HG02759 (cell line): ENCODE results near the gene TRPV5.

Experiments used
- ATAC-seq: cut with Tn5 transposase; IDR thresholded peaks from one replicate; pipeline ENCODE4 v1.9.1; 2021; ENCODE audit warnings: mild to moderate bottlenecking, moderate library complexity; ENCODE audit not compliant: unreplicated experiment

TRPV5 gene

DNA sequence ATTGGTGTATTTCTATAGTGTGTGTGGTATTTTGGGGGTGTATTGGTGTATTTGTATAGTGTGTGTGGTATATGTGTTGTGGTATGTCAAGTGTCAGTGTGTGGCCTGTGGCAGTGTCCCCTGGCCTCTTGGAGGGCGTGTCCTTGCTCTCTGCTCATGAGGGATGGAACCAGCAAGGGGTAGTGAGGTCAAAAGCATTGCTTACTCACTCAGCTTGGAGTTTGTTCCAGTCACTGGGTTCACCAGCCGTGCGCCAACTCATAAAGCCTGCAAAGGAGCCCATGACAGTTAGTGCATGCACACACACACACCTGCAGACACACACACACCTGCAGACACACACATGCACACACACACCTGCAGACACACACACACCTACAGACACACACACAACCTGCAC lies 43.7 kb downstream of the TRPV5 start:
- no peak for ATAC-seq

DNA sequence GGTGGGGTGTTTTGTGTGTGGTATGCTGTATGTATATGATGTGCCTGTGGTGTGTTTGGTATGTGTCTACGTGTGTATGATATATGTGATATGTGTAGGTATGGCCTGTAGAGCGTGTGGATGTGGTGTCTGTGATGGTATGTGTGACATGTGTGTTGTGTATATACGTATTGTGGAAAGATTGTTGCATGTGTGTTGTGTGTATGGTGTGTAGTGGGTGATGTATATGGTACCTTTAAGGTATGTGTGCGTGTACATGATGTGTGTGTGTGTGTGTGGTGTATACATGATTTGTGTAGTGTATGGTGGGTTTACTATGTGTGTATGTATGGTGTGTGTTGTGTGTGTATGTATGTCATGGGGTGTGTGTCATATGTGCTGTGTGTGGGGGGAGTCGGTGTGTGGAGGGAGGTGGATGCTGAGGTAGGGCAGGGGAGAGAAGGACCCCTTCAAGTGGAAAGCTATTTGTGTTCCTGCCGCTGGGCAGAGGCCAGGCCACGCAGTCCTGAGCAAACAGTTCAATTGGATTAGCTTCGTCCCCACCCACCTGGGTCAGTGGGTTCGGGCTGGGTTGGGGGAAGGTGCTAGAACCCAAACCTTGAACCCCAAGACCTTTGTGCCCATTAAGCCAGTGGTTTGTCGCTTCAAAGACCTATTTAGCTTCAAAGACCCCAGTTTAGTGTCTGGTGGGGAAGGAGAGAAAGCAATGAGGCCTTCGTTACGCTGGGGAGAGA lies 46.1 kb downstream of the TRPV5 start:
- no peak for ATAC-seq

DNA sequence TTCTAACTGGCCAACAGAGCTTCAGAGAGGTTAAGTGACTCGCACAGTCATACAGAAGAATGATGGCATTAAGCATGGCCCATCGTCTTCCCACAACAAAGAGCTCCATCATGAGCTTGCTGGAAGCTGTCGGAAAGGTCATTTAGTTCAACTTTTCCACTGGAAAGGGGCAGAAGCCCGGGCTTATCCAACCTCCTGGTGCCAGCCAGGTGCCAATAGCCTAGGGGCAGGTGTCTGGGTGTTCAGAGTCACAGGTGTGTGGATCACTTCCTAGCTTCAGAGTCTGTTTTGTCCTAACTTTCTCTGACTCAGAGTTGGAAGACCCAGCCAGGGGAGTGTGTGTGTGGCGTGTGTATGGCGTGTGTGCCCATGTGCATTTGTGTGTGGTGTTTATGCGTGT lies 46.7 kb downstream of the TRPV5 start:
- ATAC-seq: no peak

DNA sequence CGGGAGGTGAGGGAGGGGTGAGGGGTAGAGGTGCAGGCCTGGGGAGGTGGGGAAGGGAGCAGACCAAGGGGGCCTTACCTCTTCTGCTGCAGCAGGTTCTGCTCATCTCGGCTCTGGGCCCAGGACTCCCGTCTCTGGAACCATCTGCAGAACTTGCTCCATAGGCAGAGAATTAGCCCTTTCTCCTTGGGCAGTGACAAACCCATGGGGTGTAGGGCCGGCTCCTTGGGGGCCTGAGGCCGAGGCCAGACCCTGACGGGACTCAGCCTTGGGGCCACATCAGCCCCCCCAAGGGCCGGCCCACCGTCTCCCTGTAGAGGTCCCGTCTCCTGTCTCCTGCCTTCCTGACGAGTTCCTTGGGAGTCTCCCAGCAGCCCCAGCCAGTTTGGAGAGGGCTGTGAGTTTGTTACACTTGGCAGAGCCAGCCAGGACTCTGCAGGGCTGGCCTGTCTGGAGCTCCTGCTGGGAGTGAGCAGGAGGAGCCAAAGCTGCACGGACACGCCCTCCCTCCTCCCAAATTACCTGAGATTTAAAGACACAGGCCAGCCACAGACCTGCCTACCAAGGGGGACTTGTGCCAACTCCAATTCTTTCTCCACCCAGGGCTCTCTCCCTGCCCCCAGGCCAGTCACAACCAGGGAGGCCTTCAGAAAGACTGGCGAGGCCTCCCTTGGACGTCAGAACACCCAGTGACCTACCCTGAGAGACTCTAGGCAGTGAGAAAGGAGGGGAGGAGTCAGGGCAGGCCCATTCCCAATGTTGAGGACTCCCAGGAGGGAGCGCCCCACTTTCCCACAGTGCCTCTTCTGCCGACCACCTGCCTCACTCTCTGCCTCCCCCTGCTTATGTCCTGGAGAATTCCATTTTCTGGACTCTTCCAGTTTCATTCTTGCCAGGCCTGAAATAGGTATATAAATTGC lies 48.0 kb downstream of the TRPV5 start, which contains the start of gene TRPV6:
TRPV6 (minus strand) TSS at position 435 of the 920 bp plus-strand sequence.
- ATAC-seq: no peak

DNA sequence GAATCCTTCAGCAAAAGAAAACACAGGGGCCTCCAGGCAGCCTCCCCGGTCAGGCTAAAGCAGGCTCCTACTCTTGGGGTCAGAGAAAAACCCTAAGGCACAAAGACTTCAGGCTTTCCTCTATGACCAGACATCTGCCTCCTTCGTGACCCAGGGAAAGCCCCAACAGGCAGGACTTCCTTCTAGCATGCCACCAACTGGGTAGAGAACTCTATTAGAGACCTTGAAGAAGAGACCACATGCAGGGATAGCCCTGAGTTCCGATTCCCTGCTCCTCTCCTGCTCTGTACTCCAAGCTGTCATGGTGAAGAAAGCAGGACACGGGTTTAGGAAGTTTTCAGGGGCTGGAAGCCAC lies 49.3 kb downstream of the TRPV5 start:
- no peak for ATAC-seq

DNA sequence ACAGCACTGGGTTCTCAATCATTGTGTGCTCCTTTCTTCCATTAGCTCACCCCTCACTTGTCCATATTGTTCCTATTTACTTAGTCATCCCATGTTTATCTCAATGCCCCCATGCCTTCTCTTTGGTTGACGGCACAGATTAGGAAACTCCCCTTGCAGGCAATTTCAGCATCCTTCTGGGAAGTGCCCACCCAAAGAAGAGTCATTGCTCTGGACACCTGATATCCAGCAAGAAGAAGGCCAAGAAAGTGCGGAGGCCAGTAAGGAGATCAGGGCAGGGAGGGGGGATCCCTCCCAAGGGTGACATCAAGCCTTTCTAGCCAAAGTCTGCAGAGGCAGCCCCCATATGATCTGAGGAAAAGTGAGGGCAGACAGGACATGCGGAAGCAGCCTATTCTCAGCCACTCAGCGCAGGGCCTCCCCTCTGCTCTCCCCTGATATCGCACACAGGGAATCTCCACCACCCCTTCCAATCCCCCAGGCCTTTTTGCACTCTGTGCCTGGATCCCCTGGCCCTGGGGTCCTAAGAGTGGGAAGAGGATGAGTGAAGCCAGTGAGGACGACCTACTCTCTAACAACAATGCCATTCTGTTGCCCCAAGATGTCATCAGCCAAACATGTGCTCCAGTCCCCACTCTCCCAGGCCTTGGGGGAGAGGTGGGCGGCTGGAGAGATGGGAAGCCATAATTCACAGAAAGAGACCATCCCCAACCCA lies 49.8 kb downstream of the TRPV5 start:
- ATAC-seq: no peak

DNA sequence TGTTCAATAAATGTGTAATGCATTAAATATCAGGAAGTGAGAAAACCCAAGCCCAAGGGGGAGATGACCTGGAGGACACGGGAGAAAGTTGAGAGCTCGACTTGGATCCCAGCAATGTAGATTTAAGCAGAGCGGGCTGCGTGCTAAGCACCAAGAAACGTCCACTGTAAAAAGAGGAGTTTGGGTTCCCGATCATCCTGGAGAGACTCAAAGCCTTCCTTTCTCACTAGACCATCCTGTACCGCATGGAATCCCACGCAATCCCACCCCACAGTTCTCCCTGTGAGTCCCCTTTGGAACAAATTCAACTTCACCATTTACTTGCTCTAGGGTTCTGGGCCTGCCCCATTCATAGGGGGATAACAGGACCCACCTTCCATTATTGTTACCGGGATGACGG lies 50.4 kb downstream of the TRPV5 start:
- ATAC-seq: no peak

DNA sequence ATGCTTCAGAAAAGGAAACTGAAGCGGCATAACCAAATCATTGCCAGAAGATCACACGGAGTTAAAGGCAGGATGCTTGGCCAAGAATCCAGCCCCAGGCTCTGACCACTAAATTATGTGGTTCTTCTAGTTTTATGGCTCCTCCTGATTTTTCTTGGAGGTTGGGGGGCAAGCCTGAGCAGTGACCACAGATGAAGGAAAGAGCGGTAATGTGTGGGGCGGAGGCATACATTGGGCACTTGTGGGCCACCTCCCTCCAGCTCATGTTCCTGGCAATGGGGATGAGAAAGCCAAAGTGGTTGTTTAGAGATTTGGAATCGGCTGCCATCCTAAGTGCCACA lies 51.2 kb downstream of the TRPV5 start:
- no peak for ATAC-seq

DNA sequence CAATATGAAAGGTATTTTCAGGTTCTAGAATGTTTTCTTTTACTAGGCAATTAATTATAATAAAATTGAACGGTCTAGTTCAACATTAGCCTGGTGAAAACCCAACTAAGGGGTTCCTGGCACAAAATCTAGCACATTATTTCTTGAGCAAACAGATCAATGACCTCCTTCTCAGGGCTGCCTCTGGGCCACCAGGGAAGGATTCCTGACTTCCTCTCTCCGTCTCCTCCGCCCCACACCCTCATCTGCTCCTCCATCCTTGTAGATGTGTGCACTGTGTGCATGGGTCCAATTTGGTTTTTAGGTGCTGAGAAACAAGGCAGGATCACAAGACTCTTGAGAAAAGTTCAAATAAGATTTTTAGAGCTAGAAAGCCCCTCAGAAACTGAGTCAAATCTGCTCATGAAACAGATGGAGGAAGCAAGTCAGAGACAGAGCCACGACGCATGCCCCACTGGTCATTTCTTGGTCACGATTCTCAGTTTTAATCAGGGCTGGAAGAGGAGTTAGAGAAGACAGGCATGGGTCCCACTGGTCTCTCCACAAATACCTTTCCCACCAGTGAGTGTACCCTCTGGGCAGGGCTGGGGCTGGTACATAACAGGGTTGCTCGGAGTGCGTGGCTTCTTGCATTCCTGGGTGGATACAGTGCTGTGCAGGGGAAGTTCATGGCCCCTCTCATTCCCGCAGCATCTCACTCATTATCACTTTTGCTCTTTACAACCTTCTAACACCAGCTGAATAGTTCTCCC lies 51.8 kb downstream of the TRPV5 start:
- ATAC-seq: peak; percentile 53

DNA sequence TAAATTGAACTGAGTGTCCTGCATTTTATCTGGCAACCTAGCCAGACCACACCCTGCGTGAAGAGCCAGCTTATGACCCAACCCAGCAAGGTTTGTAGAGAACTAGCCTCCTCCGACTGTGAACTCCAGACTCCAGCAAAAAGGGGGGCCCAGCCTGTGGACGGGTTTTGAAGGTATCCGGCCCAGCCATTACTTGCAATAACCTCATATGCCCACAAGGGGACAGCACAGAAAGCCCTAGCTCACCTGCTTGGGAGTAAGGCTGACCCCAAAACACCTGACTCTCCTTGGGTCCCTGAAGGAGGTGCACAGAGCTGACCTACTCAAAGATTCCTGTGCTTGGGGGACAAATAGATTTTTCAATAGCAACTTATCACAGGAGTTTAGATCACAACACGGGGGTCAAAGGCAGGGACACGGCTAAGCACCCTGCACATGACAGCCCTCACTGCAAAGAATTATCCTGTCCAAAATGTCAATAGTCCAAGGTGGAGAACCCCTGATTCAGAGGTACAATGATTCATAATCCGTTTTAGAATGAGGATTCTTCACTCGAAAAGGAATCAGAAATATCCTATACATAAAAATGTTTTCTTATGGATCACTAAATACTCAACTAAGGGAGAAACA lies 52.6 kb downstream of the TRPV5 start:
- peak; percentile 58 for ATAC-seq

DNA sequence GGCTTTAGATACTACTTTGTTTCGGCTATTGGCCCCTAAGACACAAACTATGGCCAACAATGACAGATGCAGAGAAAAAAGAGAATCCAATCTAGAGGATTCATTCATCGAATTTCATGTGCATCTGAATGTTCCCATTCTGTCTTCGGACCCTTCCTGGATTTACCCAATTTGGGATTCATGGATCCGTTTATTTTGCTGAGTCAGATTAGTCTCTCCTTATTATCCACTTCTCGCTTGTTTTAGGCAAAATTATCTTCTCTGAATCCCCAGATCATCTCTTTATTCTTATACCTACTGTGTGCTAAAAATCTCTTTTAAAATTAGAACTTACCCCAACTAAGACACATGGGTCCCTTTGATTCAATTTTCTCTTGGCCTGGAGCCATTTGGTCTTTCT lies 54.5 kb downstream of the TRPV5 start:
- no peak for ATAC-seq

DNA sequence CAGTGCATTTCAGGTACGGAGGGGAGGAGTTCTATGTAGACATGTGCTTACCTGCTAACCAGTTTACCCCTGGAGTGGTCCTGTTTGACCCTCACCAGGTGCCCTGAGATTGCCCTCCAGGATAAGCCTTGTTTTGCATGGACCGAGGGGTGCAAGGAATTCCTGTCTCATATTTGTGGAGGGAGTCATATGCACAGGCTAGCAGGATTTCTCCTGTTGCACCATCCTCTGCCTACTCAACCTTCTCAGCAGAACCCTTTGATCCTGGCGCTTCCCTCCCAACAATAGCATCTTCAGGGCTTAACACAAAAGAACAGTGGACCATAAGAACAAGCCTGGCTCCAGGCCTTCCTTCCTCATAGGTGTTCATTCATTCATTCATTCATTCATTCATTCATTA lies 55.2 kb downstream of the TRPV5 start:
- ATAC-seq: no peak

DNA sequence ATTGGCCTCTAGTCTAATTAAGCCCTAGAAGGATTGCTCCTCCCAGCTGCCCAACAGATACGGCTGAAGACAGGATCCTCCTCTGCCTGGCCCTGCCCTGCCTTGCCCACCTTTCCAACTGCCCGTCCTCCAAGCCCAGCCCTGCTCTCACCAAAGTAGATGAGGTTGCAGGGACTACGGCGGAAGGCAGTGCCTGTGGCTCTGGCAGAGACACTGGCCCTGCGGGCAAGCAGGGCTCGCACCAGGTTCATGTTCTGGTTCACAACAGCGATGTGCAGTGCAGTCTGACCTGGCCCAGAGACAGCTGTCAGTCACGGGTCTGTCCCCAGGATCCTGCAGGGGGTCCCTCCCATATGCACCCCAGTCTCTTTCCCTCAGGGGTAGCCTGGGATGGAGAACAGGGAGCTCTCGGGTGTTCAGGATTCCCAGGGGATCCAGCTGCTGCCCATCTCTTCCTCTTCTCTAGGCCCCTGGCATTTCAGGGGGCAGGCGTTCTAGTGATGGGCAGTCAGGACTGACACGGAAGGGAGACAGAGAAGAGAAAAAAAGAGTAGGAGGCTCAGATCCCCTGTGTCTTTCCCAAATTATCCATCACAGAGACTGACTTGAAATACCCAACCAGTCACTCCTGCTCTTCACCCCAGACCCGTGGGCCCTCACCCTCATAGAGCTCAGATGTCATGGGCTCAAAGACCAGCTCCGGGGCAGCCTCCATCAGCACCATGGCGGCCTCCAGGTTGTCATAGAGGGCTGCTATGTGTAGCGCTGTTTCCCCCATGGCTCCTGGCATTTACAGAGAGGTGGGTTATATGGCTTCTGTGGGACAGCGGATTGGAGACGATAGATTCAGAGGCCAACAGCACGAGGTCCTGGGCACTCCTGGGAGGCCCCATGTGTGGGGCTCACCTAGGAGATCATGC lies 56.3 kb downstream of the TRPV5 start:
- ATAC-seq: no peak

DNA sequence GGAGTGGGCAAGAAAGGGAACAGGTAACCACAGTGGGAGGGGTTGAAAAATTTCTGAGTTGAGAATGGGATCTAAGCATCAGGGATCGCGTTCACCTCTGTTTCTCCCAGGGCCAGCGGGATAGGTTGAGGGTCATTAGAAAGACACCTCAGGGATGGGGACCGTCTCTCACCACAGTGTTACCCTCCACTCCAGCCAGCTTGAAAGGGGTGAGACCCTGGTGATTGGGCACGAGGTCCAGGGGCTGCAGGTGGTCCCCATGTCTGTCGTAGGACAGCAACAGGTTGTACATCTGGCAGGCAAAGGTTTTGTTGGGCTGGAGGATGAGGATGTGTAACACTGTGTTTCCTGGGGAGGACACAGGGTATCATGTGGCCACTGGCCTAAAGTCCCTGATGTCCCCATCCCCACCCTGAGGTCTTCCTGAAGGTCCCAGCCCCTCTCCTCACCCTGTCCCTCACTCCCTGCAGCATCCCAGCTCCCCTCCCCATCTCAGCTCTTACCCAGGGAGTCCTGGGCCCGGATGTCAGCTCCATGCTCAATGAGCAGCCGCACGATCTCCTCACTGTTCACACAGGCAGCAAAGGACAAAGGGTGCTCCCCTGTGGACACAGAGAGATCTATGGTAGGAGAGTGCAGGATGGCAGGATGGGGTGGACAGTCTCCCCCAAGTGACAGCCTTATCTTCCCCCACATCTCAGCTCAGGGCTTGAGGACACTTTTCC lies 57.1 kb downstream of the TRPV5 start:
- ATAC-seq: no peak

DNA sequence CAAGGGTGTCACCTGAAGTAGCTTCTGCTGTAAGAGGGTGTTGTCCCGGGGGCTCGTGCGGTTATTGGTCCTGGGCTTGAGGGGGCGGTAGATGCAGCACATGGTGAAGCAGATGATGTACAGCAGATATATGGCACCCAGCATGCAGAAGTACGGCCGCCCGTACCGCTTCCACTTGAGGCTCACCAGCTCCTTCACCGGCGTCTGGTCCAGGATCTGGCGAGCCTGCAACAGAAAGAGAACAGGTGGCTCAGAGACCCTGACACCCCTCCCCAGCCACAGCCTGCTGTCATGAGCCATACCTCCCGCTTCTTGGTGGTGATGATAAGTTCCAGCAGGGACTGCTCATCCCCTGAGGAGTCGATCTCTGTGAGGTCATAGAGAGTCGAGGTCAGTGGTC lies 58.1 kb downstream of the TRPV5 start:
- no peak for ATAC-seq

DNA sequence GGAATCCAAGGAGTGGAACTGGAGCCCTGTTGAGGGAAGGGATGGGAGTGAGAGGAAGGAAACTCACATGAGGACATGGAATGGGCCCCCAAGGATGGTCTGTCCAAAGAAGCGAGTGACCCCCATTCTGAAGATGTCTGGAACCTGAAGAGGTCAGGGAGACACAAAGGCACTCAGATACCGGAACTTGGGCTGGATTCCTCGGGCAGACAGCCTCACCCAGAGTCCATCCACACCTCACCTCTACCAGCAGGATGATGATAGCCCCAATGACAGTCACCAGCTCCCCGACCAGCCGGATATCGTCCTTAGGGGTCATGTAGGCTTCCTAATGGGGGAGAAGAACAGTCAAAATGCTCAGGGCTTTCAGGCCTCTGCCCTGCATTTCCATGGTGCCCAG lies 58.7 kb downstream of the TRPV5 start:
- ATAC-seq: no peak

DNA sequence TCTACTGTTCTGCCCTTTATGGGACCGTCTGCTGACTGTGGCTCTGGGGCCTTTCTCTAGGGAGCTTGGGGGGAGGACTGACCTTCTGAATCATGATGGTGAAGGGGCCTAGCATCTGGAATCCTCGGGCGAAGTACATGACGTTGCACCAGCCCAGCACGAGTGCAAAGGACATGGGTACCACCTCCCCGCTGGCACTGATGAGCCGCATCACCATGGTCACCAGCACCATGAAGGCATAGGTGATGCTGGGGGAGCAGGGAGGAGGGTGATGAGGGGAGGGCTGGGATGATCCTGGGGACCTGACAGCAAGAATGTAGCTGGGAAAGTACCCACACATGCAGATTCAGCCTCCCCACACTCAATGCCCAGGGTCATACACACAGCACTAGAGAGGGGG lies 59.1 kb downstream of the TRPV5 start:
- no peak for ATAC-seq

DNA sequence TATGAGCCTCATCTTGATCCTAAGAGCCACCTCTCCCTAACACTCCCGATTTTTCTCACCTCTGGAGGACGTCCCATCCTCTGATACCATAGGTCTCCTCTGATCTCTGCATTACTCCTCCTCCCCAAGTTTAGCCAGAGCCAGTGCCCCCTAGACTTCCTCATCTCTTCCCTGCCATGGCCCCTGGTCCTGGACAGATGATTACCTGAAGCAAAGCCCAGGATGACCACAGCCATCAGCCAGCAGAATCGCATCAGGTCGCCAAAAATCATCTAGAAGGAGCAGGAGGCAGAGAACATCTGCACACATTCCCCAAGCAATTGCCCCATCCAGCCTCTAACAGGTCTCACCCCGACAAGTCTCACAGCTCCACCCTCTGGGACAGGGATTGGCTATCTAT lies 59.7 kb downstream of the TRPV5 start:
- no peak for ATAC-seq

DNA sequence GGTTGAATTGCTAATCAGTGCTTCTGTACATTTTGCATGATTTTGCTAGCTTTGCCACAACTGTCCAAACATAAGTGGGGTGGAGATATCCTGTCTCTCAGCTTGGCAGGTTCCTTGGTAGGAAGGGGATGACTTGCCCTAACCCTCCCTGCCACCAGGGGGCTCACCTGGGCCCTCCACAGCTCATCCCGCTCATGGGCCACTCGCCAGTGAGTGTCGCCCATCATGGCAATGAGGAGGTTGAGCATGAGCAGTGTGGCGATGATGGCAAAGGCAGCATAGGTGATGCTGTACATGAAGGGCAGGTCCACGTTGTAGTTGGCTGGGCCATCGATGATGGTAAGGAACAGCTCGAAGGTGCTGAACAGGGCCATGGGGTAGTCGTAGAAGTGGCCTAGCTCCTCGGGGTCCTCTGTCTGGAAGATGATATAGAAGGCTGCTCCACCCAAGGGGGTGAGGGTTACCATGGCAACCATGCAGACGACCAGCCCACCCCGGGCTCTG lies 60.2 kb downstream of the TRPV5 start:
- peak; percentile 79 for ATAC-seq
